Suppressor macrophage treated with lipopolysaccharide for 1 hour (primary cell): ENCODE results near the gene PRRT4.
A peak's percentile ranks its signal among the peaks of the same experiment; 100 is the strongest.

Source experiments
- DNase-seq, 3 donors: peaks; one replicate each; pipeline ENCODE4 v3.0.0-alpha.2; 2020 to 2022

The PRRT4 gene

GRCh38 chr7:128343554-128344430 lies 17.7 kb downstream of the PRRT4 start, which contains the start of gene RBM28:
Gene RBM28, minus strand, starts transcription at chr7:128343908. Its CDS starts 115 bp downstream, at chr7:128343793.
- DNase-seq, result peak; percentile 95 to 96 (median 95)

GRCh38 chr7:128341733-128342132 lies 19.8 kb downstream of the PRRT4 start:
- no peak for DNase-seq

- DNase-seq, result no peak
These were observed 25.8 kb downstream of the PRRT4 start for GRCh38 chr7:128335730-128336129.

GRCh38 chr7:128324368-128324680 lies 37.2 kb downstream of the PRRT4 start:
- DNase-seq, result no peak

- DNase-seq, result no peak
These were observed 37.8 kb downstream of the PRRT4 start for GRCh38 chr7:128323459-128324367.

GRCh38 chr7:128323040-128323439 lies 38.5 kb downstream of the PRRT4 start:
- DNase-seq, result no peak

- peak; percentile 61 to 71 (median 64) for DNase-seq
These were observed 39.3 kb downstream of the PRRT4 start for GRCh38 chr7:128322040-128322643.

GRCh38 chr7:128321044-128321422 lies 40.5 kb downstream of the PRRT4 start:
- no peak for DNase-seq

GRCh38 chr7:128318691-128319090 lies 42.8 kb downstream of the PRRT4 start:
- DNase-seq, result no peak

GRCh38 chr7:128311013-128311412 lies 50.5 kb downstream of the PRRT4 start:
- DNase-seq, result no peak

- DNase-seq, result no peak
These were observed 51.0 kb downstream of the PRRT4 start for GRCh38 chr7:128310499-128310898.

GRCh38 chr7:128309976-128310375 lies 51.5 kb downstream of the PRRT4 start:
- DNase-seq, result no peak

GRCh38 chr7:128309124-128309523 lies 52.4 kb downstream of the PRRT4 start:
- DNase-seq, result no peak

- DNase-seq, result peak; percentile 66 to 81 (median 78)
These were observed 54.4 kb downstream of the PRRT4 start for GRCh38 chr7:128307061-128307460.

GRCh38 chr7:128304212-128304611 lies 57.3 kb downstream of the PRRT4 start:
- peak in 2 of 3 donors; percentile 8 to 20 for DNase-seq

- DNase-seq, result peak; percentile 24 to 40 (median 25)
These were observed 57.8 kb downstream of the PRRT4 start for GRCh38 chr7:128303643-128304042.

GRCh38 chr7:128303133-128303532 lies 58.4 kb downstream of the PRRT4 start:
- DNase-seq, result no peak

- DNase-seq, result no peak
These were observed 59.4 kb downstream of the PRRT4 start for GRCh38 chr7:128302139-128302538.
